ENCODE data around the gene ZGPAT.

DNA sequence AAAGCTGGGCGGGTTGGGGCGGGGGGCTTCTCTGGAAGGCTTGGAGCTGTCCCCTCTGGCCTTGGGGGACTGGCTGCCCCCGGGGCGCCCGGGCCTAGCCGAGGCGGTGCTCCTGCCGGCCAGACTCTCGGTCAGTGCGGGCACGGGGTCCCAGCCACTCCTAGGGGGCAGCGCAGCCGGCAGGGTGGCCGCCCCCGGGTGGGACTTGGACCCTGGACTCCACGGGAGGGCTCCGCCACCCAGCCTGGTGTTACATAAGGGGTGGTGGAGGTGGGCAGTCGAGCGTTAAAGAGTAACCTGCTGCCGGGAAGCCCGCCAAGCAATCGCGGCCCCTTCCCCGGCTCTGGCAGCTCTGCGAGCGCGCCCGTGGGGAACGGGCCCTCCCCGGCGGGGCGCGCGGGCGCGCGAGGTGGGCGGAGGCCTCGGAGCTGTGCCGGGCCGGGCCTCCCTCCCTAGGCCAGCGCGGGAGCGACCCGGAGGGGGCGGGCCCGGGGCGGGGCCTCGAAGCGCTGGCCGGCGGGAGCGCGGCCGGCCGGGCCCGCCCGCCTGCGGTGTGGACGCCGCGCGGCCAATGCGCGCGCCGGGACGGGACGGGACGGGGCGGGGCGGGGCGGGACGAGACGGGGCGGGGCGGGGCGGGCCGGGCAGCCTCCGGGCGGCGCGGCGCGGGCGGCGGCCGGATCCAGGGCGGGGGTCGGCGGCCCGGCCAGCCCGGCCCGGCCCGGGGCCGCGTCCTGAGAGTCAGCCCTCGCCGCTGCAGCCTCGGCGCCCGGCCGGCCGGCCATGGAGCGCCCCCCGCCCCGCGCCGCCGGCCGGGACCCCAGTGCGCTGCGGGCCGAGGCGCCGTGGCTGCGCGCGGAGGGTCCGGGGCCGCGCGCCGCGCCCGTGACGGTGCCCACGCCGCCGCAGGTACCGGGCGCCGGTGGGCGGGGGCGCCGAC, 31.6 kb downstream of the ZGPAT start, which contains the start of gene SLC2A4RG:
- TF ChIP-seq FOXM1 (IDR thresholded peaks at IDR 0.05; ENCODE audit: low read depth, low read length) (no peak), EED (IDR thresholded peaks at IDR 0.05; ENCODE audit: low read depth) (no peak), POLR2A (IDR thresholded peaks at IDR 0.05; ENCODE audit: low read depth, low read length) (no peak), POLR2AphosphoS5 (IDR thresholded peaks at IDR 0.05; ENCODE audit: low read length) (no peak), SP1 (IDR thresholded peaks at IDR 0.05; ENCODE audit: low read depth, low read length) (no peak), GABPA (IDR thresholded peaks at IDR 0.05; ENCODE audit: low read depth) (no peak), RAD21 (IDR thresholded peaks at IDR 0.05; ENCODE audit: insufficient read depth, low read depth, low read length) (no peak), CHD4 (IDR thresholded peaks at IDR 0.05) (no peak)
- TF ChIP-seq, protein P1, sequence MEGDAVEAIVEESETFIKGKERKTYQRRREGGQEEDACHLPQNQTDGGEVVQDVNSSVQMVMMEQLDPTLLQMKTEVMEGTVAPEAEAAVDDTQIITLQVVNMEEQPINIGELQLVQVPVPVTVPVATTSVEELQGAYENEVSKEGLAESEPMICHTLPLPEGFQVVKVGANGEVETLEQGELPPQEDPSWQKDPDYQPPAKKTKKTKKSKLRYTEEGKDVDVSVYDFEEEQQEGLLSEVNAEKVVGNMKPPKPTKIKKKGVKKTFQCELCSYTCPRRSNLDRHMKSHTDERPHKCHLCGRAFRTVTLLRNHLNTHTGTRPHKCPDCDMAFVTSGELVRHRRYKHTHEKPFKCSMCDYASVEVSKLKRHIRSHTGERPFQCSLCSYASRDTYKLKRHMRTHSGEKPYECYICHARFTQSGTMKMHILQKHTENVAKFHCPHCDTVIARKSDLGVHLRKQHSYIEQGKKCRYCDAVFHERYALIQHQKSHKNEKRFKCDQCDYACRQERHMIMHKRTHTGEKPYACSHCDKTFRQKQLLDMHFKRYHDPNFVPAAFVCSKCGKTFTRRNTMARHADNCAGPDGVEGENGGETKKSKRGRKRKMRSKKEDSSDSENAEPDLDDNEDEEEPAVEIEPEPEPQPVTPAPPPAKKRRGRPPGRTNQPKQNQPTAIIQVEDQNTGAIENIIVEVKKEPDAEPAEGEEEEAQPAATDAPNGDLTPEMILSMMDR (IDR thresholded peaks at IDR 0.05 in 2 of 3, conservative IDR thresholded peaks at IDR 0.05 in 1 of 3; ENCODE audit: control insufficient read depth in 2 of 3, extremely low read depth in 1 of 3, insufficient read depth in 1 of 3, low read depth in 3 of 3, low read length in 3 of 3): no peak
- TF ChIP-seq, protein P2, sequence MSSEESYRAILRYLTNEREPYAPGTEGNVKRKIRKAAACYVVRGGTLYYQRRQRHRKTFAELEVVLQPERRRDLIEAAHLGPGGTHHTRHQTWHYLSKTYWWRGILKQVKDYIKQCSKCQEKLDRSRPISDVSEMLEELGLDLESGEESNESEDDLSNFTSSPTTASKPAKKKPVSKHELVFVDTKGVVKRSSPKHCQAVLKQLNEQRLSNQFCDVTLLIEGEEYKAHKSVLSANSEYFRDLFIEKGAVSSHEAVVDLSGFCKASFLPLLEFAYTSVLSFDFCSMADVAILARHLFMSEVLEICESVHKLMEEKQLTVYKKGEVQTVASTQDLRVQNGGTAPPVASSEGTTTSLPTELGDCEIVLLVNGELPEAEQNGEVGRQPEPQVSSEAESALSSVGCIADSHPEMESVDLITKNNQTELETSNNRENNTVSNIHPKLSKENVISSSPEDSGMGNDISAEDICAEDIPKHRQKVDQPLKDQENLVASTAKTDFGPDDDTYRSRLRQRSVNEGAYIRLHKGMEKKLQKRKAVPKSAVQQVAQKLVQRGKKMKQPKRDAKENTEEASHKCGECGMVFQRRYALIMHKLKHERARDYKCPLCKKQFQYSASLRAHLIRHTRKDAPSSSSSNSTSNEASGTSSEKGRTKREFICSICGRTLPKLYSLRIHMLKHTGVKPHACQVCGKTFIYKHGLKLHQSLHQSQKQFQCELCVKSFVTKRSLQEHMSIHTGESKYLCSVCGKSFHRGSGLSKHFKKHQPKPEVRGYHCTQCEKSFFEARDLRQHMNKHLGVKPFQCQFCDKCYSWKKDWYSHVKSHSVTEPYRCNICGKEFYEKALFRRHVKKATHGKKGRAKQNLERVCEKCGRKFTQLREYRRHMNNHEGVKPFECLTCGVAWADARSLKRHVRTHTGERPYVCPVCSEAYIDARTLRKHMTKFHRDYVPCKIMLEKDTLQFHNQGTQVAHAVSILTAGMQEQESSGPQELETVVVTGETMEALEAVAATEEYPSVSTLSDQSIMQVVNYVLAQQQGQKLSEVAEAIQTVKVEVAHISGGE (CRISPR knock-in tag; IDR thresholded peaks at IDR 0.05): no peak

Measured in GM12878 (cell line).